ENCODE results near the gene CCR3. TPM values are rescaled to one million over a fixed set of nuclear protein-coding genes. Genes with fewer than 3 reads are reported as not detected.

The CCR3 gene
- total RNA-seq, 1 experiment from 2014 or later, result not detected

DNA sequence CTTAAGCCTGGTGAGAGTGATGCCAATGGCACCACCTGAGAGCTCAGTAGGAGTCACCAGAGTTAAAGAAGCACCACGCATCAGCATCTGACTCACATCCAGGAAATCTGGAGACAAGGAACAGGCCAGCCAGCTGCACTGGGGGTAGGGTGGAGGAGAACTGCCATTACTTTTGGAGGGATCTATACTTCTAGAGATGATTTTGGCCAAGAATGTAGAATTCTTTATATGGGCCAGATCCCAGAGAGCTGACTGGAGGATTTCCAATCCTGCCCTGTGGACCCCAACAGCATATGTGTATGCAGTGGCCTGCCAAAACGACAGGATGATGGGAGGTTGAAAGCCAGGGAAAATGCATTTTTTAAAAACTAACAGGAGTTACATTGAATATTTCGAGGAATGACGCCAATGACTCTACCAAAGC, 29.8 kb downstream of the CCR3 start:
- ATAC-seq (no peak), DNase-seq (ENCODE audit: low read depth, low spot score) (no peak)
- Histone ChIP-seq H3K9me3 (ENCODE audit: control insufficient read depth in 1 of 2, insufficient read depth in 1 of 2, low read depth in 1 of 2, low read length in 2 of 2) (no peaks in the 10 kb centered on the region), H3K9me2 (ENCODE audit: insufficient read depth) (no peaks in the 10 kb centered on the region), H3K27me3 (ENCODE audit: insufficient read depth, low read length) (no peaks in the 10 kb centered on the region), H3K79me2 (ENCODE audit: insufficient read depth, low read length) (no peaks in the 10 kb centered on the region), H2AFZ (ENCODE audit: low read depth, low read length, poor library complexity, severe bottlenecking) (no peak overlapping the region), H3K9ac (ENCODE audit: low read length) (no peak overlapping the region), H3K4me2 (ENCODE audit: low read length) (no peak overlapping the region), H3K36me3 (ENCODE audit: control insufficient read depth in 1 of 2, insufficient read depth in 2 of 2, low read length in 2 of 2) (no peaks in the 10 kb centered on the region), H3K4me1 (ENCODE audit: control insufficient read depth in 1 of 2, insufficient read depth in 2 of 2, low read length in 2 of 2) (no peaks in the 10 kb centered on the region), H3K4me3 (replicated peaks in 1 of 2; ENCODE audit: low read depth in 1 of 2, low read length in 2 of 2) (no peak overlapping the region), H3K27ac (ENCODE audit: low read depth, low read length) (no peak overlapping the region), H4K20me1 (ENCODE audit: insufficient read depth) (no peaks in the 10 kb centered on the region)
- intact Hi-C loops (cut with micrococcal nuclease), result no loop called here
- TF ChIP-seq SRF (IDR thresholded peaks at IDR 0.05; ENCODE audit: low read depth) (no peak), RAD21 (IDR thresholded peaks at IDR 0.05; ENCODE audit: low read depth) (no peak), POLR2AphosphoS5 (IDR thresholded peaks at IDR 0.05; ENCODE audit: low read depth, low read length) (no peak), ZFX (IDR thresholded peaks at IDR 0.05) (no peak), POLR2A (IDR thresholded peaks at IDR 0.05; ENCODE audit: borderline replicate concordance, extremely low read depth, insufficient read depth, insufficient read length) (no peak), ZNF274 (IDR thresholded peaks at IDR 0.05; ENCODE audit: low read depth, low read length) (no peak), EZH2phosphoT487 (IDR thresholded peaks at IDR 0.05; ENCODE audit: borderline replicate concordance) (no peak)
- TF ChIP-seq, protein P1, sequence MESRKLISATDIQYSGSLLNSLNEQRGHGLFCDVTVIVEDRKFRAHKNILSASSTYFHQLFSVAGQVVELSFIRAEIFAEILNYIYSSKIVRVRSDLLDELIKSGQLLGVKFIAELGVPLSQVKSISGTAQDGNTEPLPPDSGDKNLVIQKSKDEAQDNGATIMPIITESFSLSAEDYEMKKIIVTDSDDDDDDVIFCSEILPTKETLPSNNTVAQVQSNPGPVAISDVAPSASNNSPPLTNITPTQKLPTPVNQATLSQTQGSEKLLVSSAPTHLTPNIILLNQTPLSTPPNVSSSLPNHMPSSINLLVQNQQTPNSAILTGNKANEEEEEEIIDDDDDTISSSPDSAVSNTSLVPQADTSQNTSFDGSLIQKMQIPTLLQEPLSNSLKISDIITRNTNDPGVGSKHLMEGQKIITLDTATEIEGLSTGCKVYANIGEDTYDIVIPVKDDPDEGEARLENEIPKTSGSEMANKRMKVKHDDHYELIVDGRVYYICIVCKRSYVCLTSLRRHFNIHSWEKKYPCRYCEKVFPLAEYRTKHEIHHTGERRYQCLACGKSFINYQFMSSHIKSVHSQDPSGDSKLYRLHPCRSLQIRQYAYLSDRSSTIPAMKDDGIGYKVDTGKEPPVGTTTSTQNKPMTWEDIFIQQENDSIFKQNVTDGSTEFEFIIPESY (IDR thresholded peaks at IDR 0.05; ENCODE audit: extremely low read depth, insufficient replicate concordance, low read length), result no peak
- POLR2A ChIA-PET, result no interaction called here
- CTCF ChIA-PET, result no interaction called here
- BruUV-seq (replicated peaks), result no TSS peak
- RAD21 ChIA-PET (ENCODE audit: low non-redundant PET in 1 of 2, low total read pairs in 2 of 2, uncharacterized antibody in 2 of 2, unreplicated experiment in 2 of 2), result no interaction called here

All from HCT116 (cell line).